GM19372 (cell line): ENCODE data around the gene PPP1R12B.
"Not testable (repeated sequence)": the region's sequence is repeated elsewhere in the genome, so short reads cannot be mapped to it uniquely, and the experiment has no call there.

ENCODE experiments used
- ATAC-seq: cut with Tn5 transposase; IDR thresholded peaks from one replicate; pipeline ENCODE4 v1.9.1; 2021; ENCODE audit warnings: mild to moderate bottlenecking, low read depth, moderate library complexity; ENCODE audit not compliant: unreplicated experiment

PPP1R12B gene

GRCh38 chr1:202438393-202439174 is 90.1 kb downstream of the PPP1R12B start:
- ATAC-seq: no peak

- no peak for ATAC-seq
These were observed 90.8 kb downstream of the PPP1R12B start for GRCh38 chr1:202439308-202439707.

GRCh38 chr1:202448140-202448539 is 99.6 kb downstream of the PPP1R12B start:
- not testable (repeated sequence) for ATAC-seq

GRCh38 chr1:202451641-202452040 is 103.1 kb downstream of the PPP1R12B start:
- not testable (repeated sequence) for ATAC-seq

GRCh38 chr1:202452508-202452907 is 104.0 kb downstream of the PPP1R12B start:
- no peak for ATAC-seq

GRCh38 chr1:202456372-202457169 is 108.1 kb downstream of the PPP1R12B start:
- not testable (repeated sequence) for ATAC-seq

GRCh38 chr1:202458651-202459050 is 110.2 kb downstream of the PPP1R12B start:
- not testable (repeated sequence) for ATAC-seq

- not testable (repeated sequence) for ATAC-seq
These were observed 111.1 kb downstream of the PPP1R12B start for GRCh38 chr1:202459470-202460142.

GRCh38 chr1:202460143-202460495 is 111.6 kb downstream of the PPP1R12B start:
- not testable (repeated sequence) for ATAC-seq

- ATAC-seq: no peak
These were observed 114.0 kb downstream of the PPP1R12B start for GRCh38 chr1:202462342-202463076.

GRCh38 chr1:202464153-202464742 is 115.7 kb downstream of the PPP1R12B start:
- not testable (repeated sequence) for ATAC-seq

GRCh38 chr1:202465644-202466270 is 117.3 kb downstream of the PPP1R12B start:
- not testable (repeated sequence) for ATAC-seq

- ATAC-seq: not testable (repeated sequence)
These were observed 117.8 kb downstream of the PPP1R12B start for GRCh38 chr1:202466339-202466738.

- not testable (repeated sequence) for ATAC-seq
These were observed 118.9 kb downstream of the PPP1R12B start for GRCh38 chr1:202467381-202467780.

GRCh38 chr1:202468695-202469094 is 120.2 kb downstream of the PPP1R12B start:
- not testable (repeated sequence) for ATAC-seq

- ATAC-seq: not testable (repeated sequence)
These were observed 120.6 kb downstream of the PPP1R12B start for GRCh38 chr1:202469123-202469522.

- ATAC-seq: no peak
These were observed 122.7 kb downstream of the PPP1R12B start for GRCh38 chr1:202471246-202471645.

GRCh38 chr1:202472347-202473124 is 124.0 kb downstream of the PPP1R12B start:
- not testable (repeated sequence) for ATAC-seq
